Gastroesophageal sphincter (tissue), 3 donors: ENCODE data around the gene SMAGP.

ENCODE experiments used
- CTCF ChIP-seq, 4 experiments: fragments of 200-600 bp in 2 of 4; fragments of 450-650 bp in 2 of 4; sonication (generic) in 1 of 4; IDR thresholded peaks; one replicate each; pipeline ENCODE4 v1.5.1; 2017 to 2019; ENCODE audit warnings: antibody characterized with exemption in 4 of 4, mild to moderate bottlenecking in 2 of 4, moderate library complexity in 2 of 4
- EP300 ChIP-seq: sonication (generic); formaldehyde crosslinking; IDR thresholded peaks from one replicate; pipeline ENCODE4 v1.6.1; 2017; ENCODE audit warnings: antibody characterized with exemption, mild to moderate bottlenecking
- POLR2AphosphoS5 ChIP-seq: sonication (generic); formaldehyde crosslinking; IDR thresholded peaks from one replicate; pipeline ENCODE4 v1.6.1; 2017; ENCODE audit warnings: antibody characterized with exemption

- no peak for TF ChIP-seq POLR2AphosphoS5
- no peak for TF ChIP-seq CTCF (IDR thresholded peaks at IDR 0.05)
- no peak for TF ChIP-seq EP300
These were observed 51.5 kb downstream of the SMAGP start for GRCh38 chr12:51218607-51219161.
